ENCODE measurements around the gene GSTM2.

DNA sequence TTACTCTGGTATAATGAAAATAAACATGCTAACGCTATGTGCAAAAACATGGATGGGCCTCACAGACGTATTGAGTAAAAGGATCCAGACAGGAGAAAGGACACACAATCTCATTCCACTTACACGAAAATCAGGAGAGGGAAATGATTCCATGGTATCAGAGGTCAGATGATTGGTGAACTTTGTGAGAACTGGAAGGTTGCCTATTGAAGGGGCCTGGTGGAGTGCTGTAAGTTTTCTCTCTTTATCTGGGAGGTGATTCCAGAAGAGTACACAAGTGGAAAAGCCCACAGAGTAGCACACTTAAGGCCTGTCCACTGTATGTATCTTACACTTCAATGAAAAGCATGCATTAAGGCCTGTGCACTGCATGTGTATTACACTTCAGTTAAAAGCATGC, 9.6 kb downstream of the GSTM2 start:
- TF ChIP-seq, protein P1, sequence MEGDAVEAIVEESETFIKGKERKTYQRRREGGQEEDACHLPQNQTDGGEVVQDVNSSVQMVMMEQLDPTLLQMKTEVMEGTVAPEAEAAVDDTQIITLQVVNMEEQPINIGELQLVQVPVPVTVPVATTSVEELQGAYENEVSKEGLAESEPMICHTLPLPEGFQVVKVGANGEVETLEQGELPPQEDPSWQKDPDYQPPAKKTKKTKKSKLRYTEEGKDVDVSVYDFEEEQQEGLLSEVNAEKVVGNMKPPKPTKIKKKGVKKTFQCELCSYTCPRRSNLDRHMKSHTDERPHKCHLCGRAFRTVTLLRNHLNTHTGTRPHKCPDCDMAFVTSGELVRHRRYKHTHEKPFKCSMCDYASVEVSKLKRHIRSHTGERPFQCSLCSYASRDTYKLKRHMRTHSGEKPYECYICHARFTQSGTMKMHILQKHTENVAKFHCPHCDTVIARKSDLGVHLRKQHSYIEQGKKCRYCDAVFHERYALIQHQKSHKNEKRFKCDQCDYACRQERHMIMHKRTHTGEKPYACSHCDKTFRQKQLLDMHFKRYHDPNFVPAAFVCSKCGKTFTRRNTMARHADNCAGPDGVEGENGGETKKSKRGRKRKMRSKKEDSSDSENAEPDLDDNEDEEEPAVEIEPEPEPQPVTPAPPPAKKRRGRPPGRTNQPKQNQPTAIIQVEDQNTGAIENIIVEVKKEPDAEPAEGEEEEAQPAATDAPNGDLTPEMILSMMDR (IDR thresholded peaks at IDR 0.05; ENCODE audit: low read depth, low read length, missing input control) = no peak
- TF ChIP-seq, protein P2, sequence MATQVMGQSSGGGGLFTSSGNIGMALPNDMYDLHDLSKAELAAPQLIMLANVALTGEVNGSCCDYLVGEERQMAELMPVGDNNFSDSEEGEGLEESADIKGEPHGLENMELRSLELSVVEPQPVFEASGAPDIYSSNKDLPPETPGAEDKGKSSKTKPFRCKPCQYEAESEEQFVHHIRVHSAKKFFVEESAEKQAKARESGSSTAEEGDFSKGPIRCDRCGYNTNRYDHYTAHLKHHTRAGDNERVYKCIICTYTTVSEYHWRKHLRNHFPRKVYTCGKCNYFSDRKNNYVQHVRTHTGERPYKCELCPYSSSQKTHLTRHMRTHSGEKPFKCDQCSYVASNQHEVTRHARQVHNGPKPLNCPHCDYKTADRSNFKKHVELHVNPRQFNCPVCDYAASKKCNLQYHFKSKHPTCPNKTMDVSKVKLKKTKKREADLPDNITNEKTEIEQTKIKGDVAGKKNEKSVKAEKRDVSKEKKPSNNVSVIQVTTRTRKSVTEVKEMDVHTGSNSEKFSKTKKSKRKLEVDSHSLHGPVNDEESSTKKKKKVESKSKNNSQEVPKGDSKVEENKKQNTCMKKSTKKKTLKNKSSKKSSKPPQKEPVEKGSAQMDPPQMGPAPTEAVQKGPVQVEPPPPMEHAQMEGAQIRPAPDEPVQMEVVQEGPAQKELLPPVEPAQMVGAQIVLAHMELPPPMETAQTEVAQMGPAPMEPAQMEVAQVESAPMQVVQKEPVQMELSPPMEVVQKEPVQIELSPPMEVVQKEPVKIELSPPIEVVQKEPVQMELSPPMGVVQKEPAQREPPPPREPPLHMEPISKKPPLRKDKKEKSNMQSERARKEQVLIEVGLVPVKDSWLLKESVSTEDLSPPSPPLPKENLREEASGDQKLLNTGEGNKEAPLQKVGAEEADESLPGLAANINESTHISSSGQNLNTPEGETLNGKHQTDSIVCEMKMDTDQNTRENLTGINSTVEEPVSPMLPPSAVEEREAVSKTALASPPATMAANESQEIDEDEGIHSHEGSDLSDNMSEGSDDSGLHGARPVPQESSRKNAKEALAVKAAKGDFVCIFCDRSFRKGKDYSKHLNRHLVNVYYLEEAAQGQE (IDR thresholded peaks at IDR 0.05) = no peak
- peak; percentile 19 for TF ChIP-seq SP1 (IDR thresholded peaks at IDR 0.05)
- TF ChIP-seq JUND (IDR thresholded peaks at IDR 0.05) = no peak
- no peak for TF ChIP-seq TAF1 (conservative IDR thresholded peaks at IDR 0.05)
- TF ChIP-seq, protein P3, sequence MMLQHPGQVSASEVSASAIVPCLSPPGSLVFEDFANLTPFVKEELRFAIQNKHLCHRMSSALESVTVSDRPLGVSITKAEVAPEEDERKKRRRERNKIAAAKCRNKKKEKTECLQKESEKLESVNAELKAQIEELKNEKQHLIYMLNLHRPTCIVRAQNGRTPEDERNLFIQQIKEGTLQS (IDR thresholded peaks at IDR 0.05) = no peak
- TF ChIP-seq, protein P4, sequence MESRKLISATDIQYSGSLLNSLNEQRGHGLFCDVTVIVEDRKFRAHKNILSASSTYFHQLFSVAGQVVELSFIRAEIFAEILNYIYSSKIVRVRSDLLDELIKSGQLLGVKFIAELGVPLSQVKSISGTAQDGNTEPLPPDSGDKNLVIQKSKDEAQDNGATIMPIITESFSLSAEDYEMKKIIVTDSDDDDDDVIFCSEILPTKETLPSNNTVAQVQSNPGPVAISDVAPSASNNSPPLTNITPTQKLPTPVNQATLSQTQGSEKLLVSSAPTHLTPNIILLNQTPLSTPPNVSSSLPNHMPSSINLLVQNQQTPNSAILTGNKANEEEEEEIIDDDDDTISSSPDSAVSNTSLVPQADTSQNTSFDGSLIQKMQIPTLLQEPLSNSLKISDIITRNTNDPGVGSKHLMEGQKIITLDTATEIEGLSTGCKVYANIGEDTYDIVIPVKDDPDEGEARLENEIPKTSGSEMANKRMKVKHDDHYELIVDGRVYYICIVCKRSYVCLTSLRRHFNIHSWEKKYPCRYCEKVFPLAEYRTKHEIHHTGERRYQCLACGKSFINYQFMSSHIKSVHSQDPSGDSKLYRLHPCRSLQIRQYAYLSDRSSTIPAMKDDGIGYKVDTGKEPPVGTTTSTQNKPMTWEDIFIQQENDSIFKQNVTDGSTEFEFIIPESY (IDR thresholded peaks at IDR 0.05) = no peak
- TF ChIP-seq, protein P5, sequence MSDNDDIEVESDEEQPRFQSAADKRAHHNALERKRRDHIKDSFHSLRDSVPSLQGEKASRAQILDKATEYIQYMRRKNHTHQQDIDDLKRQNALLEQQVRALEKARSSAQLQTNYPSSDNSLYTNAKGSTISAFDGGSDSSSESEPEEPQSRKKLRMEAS (IDR thresholded peaks at IDR 0.05) = no peak
- no peak for TF ChIP-seq FOXA1 (IDR thresholded peaks at IDR 0.05)
- peak in 1 of 2 donors; percentile 46 for TF ChIP-seq RXRA (IDR thresholded peaks at IDR 0.05)
- TF ChIP-seq GABPA (IDR thresholded peaks at IDR 0.05 in 1 of 2, conservative IDR thresholded peaks at IDR 0.05 in 1 of 2) = no peak

All from liver (tissue), 3 donors.